Measurements from ENCODE around the gene BICC1. TPM values are rescaled to one million over a fixed set of nuclear protein-coding genes. Genes with fewer than 3 reads are reported as not detected.

The BICC1 gene
- total and polyA plus RNA-seq, 2 of the 4 experiments (the other 2 are of a cell fraction), result 5.7 to 42.5 TPM

DNA sequence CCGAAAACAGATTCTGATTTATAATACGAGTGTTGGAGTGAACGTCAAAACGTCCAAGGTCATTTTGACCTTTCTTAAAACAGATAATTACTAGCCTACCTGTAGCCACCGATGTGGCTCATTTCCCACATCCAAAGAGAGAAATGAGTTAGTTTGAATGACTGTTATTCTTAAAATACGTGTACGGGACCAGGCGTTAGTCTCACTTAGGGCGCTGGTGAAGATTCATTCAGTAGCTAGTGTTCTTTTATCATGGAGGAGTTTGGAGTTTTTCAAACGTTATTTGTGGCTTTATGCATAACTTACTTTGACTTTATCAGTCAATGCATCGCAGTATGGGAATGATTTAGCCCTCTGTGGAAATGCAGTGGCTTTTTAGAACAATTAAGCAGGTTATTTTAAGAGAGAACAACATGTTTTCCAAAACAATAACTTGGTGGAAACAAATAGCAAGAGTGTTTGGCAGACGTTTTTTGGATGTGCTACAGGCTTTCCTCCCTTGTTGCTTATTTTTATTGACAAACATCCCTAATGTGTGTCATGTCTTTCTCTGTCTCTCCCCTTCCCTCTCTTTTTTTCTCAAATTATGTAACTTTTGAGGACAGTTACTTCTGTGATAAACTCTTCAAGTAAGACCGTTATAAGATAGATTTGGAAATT is 1.6 kb downstream of the BICC1 start:
- no peak for ATAC-seq (ENCODE audit: low read depth)
- Histone ChIP-seq H3K4me2 (ENCODE audit: low read depth, low read length) (peak overlapping the region; percentile 60), H3K56ac (ENCODE audit: extremely low read depth, insufficient read depth, low read length) (no peak overlapping the region), H2BK5ac (ENCODE audit: low read depth, low read length, poor library complexity, severe bottlenecking) (peak overlapping the region; percentile 9), H3K9ac (ENCODE audit: low read depth, low read length) (peak overlapping the region; percentile 35; the same call in 1 of the 2 replicates), H2BK120ac (ENCODE audit: low read depth, low read length) (0 out of 2 replicates have a peak overlapping the region, but pooled peaks have one; percentile 1), H3K4me3 (ENCODE audit: insufficient read depth, low read depth, low read length) (peak overlapping the region; percentile 72), H3K27ac (ENCODE audit: insufficient read depth, low read length) (no peak overlapping the region), H3K4ac (ENCODE audit: low read depth, low read length) (no peak overlapping the region; the same call in 1 of the 2 replicates), H2BK15ac (ENCODE audit: low read depth, low read length) (no peak overlapping the region; the same call in 2 of the 3 replicates), H3K23ac (ENCODE audit: low read depth, low read length) (peak overlapping the region; percentile 19; the same call in 1 of the 2 replicates), H4K91ac (ENCODE audit: insufficient read depth, low read depth, low read length) (no peak overlapping the region), H4K20me1 (ENCODE audit: insufficient read depth, low read length) (peaks cover 14% of the 10 kb centered on the region; the same call in 1 of the 2 replicates), H2AK9ac (replicated peaks; ENCODE audit: low read depth, low read length, poor library complexity) (no peak overlapping the region), H2AFZ (replicated peaks; ENCODE audit: low read length, poor library complexity) (no peak overlapping the region), H3K14ac (replicated peaks; ENCODE audit: low read depth, low read length) (0 out of 2 replicates have a peak overlapping the region, but pooled peaks have one; percentile 3), H3K9me3 (ENCODE audit: control insufficient read depth, insufficient read depth, low read length) (no peaks in the 10 kb centered on the region), H2BK20ac (ENCODE audit: low read depth, low read length) (no peak overlapping the region), H3K9me1 (ENCODE audit: insufficient read depth, low read length) (peaks cover 4% of the 10 kb centered on the region; the same call in 1 of the 2 replicates), H2AK5ac (ENCODE audit: low read depth, low read length) (no peak overlapping the region), H3K27me3 (ENCODE audit: control insufficient read depth, insufficient read depth, low read length) (no peaks in the 10 kb centered on the region), H3K18ac (ENCODE audit: low read depth, low read length) (peak overlapping the region; percentile 60; the same call in 1 of the 2 replicates), H3K36me3 (ENCODE audit: control insufficient read depth, insufficient read depth, low read length) (no peaks in the 10 kb centered on the region), H4K8ac (ENCODE audit: low read depth in 2 of 2, low read length in 2 of 2) (no peak overlapping the region), H4K5ac (ENCODE audit: low read depth, low read length) (no peak overlapping the region), H3K4me1 (ENCODE audit: control insufficient read depth, insufficient read depth, low read length) (peaks cover 12% of the 10 kb centered on the region), H3K79me1 (ENCODE audit: low read depth in 1 of 2, low read length in 2 of 2) (peaks cover 10 to 32% of the 10 kb centered on the region in 2 experiments)
- intact Hi-C loops (cut with micrococcal nuclease), result no loop called here
- ChIA-PET CTCF (no interaction called here), POLR2A (ENCODE audit: unreplicated experiment) (no interaction called here)
- TF ChIP-seq ELK1 (IDR thresholded peaks at IDR 0.05; ENCODE audit: borderline replicate concordance, low read depth, low read length) (no peak), BHLHE40 (IDR thresholded peaks at IDR 0.05; ENCODE audit: low read depth, low read length) (no peak), MXI1 (IDR thresholded peaks at IDR 0.05; ENCODE audit: borderline replicate concordance, low read depth, low read length) (no peak), CEBPB (IDR thresholded peaks at IDR 0.05; ENCODE audit: low read depth, low read length) (no peak), USF2 (IDR thresholded peaks at IDR 0.05; ENCODE audit: low read depth, low read length) (no peak), RCOR1 (IDR thresholded peaks at IDR 0.05; ENCODE audit: insufficient replicate concordance, low read length) (no peak), MAFK (IDR thresholded peaks at IDR 0.05; ENCODE audit: low read depth, low read length) (no peak), CHD1 (IDR thresholded peaks at IDR 0.05; ENCODE audit: low read depth, low read length) (no peak), CTCF (conservative IDR thresholded peaks at IDR 0.05; ENCODE audit: low read depth, low read length) (no peak)
- in situ Hi-C loops (cut with MboI; ENCODE audit: low sequenced_read_pairs), result no loop called here
- dilution Hi-C loops (cut with HindIII; ENCODE audit: low sequenced_read_pairs, unreplicated experiment), result no loop called here
- no peak for DNase-seq
- TSS peak; percentile 12 for BruUV-seq (replicated peaks)
- 0% methylated on average over 1 of the region's 13 CpGs; no CpG with 5 or more reads in 1 of the 2 experiments for WGBS, 2 experiments (ENCODE audit: extremely low coverage in 2 of 2, insufficient read length in 1 of 2)

Measured in IMR-90 (cell line).